Glomerular visceral epithelial cell (primary cell): ENCODE measurements around the gene TULP4.

Experiments
- DNase-seq: peaks from one replicate; pipeline ENCODE4 v3.0.0-alpha.2; 2016; ENCODE audit errors: extremely low spot score

Gene TULP4

GRCh38 chr6:158558415-158559306 is 246.4 kb downstream of the TULP4 start:
- DNase-seq: no peak

- no peak for DNase-seq
Observed at GRCh38 chr6:158559338-158559894, 247.2 kb downstream of the TULP4 start.

GRCh38 chr6:158559895-158560835 is 247.9 kb downstream of the TULP4 start, which contains the start of gene TMEM181:
Gene TMEM181 (plus strand): TSS chr6:158560091. CDS start chr6:158560225, 134 bp downstream.
- DNase-seq: peak; percentile 81

GRCh38 chr6:158560836-158561320 is 248.6 kb downstream of the TULP4 start:
- peak; percentile 37 for DNase-seq
